ENCODE measurements around the gene STX8. TPM values are rescaled to one million over a fixed set of nuclear protein-coding genes. Genes with fewer than 3 reads are reported as not detected.

Gene STX8
- total and polyA plus RNA-seq, 9 of the 15 experiments (the other 6 are each of a cell fraction or from before 2014, with no cell fraction given), result 14.6 to 42.5 (median 22.1) TPM

GRCh38 chr17:9410301-9410700 lies 165.3 kb downstream of the STX8 start (continued):
- TF ChIP-seq, protein P1, sequence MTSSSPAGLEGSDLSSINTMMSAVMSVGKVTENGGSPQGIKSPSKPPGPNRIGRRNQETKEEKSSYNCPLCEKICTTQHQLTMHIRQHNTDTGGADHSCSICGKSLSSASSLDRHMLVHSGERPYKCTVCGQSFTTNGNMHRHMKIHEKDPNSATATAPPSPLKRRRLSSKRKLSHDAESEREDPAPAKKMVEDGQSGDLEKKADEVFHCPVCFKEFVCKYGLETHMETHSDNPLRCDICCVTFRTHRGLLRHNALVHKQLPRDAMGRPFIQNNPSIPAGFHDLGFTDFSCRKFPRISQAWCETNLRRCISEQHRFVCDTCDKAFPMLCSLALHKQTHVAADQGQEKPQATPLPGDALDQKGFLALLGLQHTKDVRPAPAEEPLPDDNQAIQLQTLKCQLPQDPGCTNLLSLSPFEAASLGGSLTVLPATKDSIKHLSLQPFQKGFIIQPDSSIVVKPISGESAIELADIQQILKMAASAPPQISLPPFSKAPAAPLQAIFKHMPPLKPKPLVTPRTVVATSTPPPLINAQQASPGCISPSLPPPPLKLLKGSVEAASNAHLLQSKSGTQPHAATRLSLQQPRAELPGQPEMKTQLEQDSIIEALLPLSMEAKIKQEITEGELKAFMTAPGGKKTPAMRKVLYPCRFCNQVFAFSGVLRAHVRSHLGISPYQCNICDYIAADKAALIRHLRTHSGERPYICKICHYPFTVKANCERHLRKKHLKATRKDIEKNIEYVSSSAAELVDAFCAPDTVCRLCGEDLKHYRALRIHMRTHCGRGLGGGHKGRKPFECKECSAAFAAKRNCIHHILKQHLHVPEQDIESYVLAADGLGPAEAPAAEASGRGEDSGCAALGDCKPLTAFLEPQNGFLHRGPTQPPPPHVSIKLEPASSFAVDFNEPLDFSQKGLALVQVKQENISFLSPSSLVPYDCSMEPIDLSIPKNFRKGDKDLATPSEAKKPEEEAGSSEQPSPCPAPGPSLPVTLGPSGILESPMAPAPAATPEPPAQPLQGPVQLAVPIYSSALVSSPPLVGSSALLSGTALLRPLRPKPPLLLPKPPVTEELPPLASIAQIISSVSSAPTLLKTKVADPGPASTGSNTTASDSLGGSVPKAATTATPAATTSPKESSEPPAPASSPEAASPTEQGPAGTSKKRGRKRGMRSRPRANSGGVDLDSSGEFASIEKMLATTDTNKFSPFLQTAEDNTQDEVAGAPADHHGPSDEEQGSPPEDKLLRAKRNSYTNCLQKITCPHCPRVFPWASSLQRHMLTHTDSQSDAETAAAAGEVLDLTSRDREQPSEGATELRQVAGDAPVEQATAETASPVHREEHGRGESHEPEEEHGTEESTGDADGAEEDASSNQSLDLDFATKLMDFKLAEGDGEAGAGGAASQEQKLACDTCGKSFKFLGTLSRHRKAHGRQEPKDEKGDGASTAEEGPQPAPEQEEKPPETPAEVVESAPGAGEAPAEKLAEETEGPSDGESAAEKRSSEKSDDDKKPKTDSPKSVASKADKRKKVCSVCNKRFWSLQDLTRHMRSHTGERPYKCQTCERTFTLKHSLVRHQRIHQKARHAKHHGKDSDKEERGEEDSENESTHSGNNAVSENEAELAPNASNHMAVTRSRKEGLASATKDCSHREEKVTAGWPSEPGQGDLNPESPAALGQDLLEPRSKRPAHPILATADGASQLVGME (CRISPR knock-in tag; IDR thresholded peaks at IDR 0.05), result no peak
- no peak for TF ChIP-seq NKRF (IDR thresholded peaks at IDR 0.05; ENCODE audit: borderline replicate concordance)
- no peak for TF ChIP-seq ZNF76 (CRISPR knock-in tag; IDR thresholded peaks at IDR 0.05; ENCODE audit: borderline replicate concordance)
- TF ChIP-seq, protein P2, sequence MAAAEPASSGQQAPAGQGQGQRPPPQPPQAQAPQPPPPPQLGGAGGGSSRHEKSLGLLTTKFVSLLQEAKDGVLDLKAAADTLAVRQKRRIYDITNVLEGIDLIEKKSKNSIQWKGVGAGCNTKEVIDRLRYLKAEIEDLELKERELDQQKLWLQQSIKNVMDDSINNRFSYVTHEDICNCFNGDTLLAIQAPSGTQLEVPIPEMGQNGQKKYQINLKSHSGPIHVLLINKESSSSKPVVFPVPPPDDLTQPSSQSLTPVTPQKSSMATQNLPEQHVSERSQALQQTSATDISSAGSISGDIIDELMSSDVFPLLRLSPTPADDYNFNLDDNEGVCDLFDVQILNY (CRISPR knock-in tag; IDR thresholded peaks at IDR 0.05), result no peak
- TF ChIP-seq CBX2 (IDR thresholded peaks at IDR 0.05; ENCODE audit: insufficient read depth, low read length, poor library complexity, severe bottlenecking), result no peak
